DND-41 (cell line): Measurements from ENCODE around the gene ABCA13.

Experiments
- EZH2 ChIP-seq: IDR thresholded peaks from 3 replicates; pipeline ENCODE4 v1.6.1; 2012; ENCODE audit warnings: borderline replicate concordance, low read depth, mild to moderate bottlenecking, moderate library complexity, low read length, inconsistent platforms; ENCODE audit not compliant: severe bottlenecking
- TF ChIP-seq, protein P1 (sequence below): IDR thresholded peaks from 2 replicates; pipeline ENCODE4 v1.5.1; 2012; ENCODE audit warnings: borderline replicate concordance, low read length, moderate library complexity, mild to moderate bottlenecking; ENCODE audit not compliant: poor library complexity, severe bottlenecking; ENCODE audit errors: extremely low read depth

DNA sequence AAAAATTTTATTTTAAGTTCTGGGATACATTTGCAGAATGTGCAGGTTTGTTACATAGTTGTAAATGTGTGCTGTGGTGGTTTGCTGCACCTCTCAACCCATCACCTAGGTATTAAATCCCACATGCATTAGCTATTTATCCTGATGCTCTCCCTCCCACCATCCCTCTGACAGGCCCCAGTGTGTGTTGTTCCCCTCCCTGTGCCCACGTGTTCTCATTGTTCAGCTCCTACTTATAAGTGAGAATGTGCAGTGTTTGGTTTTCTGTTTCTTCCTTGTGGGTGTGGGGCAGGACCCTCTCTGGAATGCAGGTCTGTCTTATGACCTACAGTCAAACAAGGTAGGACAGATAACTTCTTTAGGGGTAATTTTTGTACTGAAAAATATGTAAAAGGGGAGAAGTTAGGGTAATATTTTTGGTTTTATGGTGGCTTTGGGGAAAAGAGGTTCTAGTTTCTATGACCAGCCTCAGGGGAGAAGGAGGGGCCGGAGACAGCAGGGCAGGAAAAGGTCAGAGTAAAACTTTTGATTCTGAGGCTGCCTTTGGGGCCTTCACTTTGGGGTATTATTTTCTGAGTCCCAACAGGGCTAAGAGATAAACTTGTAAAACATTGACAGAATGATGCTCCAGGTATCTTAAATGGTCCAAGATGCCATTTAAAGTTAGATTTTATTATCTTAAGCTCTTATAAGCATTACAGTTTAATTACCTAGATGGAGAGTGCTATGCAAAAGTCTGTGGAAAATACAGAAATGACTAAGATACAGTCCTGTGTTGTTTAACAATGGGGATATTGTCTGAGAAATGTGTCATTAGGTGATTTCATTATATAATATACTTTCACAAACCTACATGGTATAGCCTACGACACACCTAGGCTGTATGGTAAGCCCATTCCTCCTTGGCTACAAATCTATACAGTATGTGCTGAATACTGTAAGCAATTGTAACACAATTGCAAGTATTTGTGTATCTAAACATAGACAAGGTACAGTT is 354.8 kb downstream of the ABCA13 start:
- TF ChIP-seq, protein P1, sequence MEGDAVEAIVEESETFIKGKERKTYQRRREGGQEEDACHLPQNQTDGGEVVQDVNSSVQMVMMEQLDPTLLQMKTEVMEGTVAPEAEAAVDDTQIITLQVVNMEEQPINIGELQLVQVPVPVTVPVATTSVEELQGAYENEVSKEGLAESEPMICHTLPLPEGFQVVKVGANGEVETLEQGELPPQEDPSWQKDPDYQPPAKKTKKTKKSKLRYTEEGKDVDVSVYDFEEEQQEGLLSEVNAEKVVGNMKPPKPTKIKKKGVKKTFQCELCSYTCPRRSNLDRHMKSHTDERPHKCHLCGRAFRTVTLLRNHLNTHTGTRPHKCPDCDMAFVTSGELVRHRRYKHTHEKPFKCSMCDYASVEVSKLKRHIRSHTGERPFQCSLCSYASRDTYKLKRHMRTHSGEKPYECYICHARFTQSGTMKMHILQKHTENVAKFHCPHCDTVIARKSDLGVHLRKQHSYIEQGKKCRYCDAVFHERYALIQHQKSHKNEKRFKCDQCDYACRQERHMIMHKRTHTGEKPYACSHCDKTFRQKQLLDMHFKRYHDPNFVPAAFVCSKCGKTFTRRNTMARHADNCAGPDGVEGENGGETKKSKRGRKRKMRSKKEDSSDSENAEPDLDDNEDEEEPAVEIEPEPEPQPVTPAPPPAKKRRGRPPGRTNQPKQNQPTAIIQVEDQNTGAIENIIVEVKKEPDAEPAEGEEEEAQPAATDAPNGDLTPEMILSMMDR, result no peak
- TF ChIP-seq EZH2, result no peak
